Colonic mucosa (tissue), 4 donors: ENCODE measurements around the gene MAP4K1. TPM values are rescaled to one million over a fixed set of nuclear protein-coding genes. Genes with fewer than 3 reads are reported as not detected.

Experiments
- DNase-seq: peaks from one replicate; pipeline ENCODE4 v3.0.0-alpha.2; 2020
- H3K27ac ChIP-seq: fragments of 200-600 bp; one replicate; pipeline ENCODE4 v1.8.0; 2021
- H3K27me3 ChIP-seq: fragments of 200-600 bp; one replicate; pipeline ENCODE4 v1.8.0; 2021
- H3K36me3 ChIP-seq: fragments of 200-600 bp; one replicate; pipeline ENCODE4 v1.8.0; 2021
- H3K4me1 ChIP-seq: fragments of 200-600 bp; one replicate; pipeline ENCODE4 v1.8.0; 2021; ENCODE audit warnings: mild to moderate bottlenecking
- H3K4me3 ChIP-seq: fragments of 200-600 bp; one replicate; pipeline ENCODE4 v1.8.0; 2021
- H3K9ac ChIP-seq, 2 donors: one replicate each; pipeline ENCODE4 v1.7.0; 2013; ENCODE audit warnings: control low read depth in 2 of 2, low read depth in 2 of 2, low read length in 2 of 2
- H3K9me3 ChIP-seq: fragments of 200-600 bp; one replicate; pipeline ENCODE4 v1.8.0; 2021
- CTCF ChIP-seq: fragments of 200-600 bp; IDR thresholded peaks from one replicate; pipeline ENCODE4 v1.8.0; 2022; ENCODE audit warnings: antibody characterized with exemption, mild to moderate bottlenecking
- intact Hi-C: fragments of 100-400 bp; cut with DNase I; formaldehyde crosslinking; loops from one replicate; pipeline ENCODE4 v1.14.1; 2022
- total RNA-seq, 2 donors: library from RNA; stranded (reverse); fragmentation: NEBNext Ultra II Directional in 1 of 2; extraction: Animal tissue kit (Norgen Biotek cat#: 25700) in 1 of 2; gene quantifications; one replicate each; pipeline ENCODE4 v1.2.1, GENCODE V29; 2021
- donor health status: healthy.
- donor health status: DM: no; HTN: no; CAD: no.
- donor health status: DM: no; HTN: no; CAD: no.

The MAP4K1 gene
- total RNA-seq, 2 donors from 2014 or later = 2.6 to 4.9 TPM

- Histone ChIP-seq H3K27ac (peak overlapping the region; percentile 95), H3K4me3 (no peak overlapping the region), H3K4me1 (peaks cover 74% of the 10 kb centered on the region), H3K9ac (peak overlapping the region in 1 of 2 donors; percentile 64), H3K27me3 (no peaks in the 10 kb centered on the region), H3K9me3 (no peaks in the 10 kb centered on the region), H3K36me3 (no peaks in the 10 kb centered on the region)
- no peak for TF ChIP-seq CTCF
- no peak for DNase-seq
- intact Hi-C loops = no loop called here
Observed at GRCh38 chr19:38664503-38665211, 46.9 kb upstream of the MAP4K1 start.

DNA sequence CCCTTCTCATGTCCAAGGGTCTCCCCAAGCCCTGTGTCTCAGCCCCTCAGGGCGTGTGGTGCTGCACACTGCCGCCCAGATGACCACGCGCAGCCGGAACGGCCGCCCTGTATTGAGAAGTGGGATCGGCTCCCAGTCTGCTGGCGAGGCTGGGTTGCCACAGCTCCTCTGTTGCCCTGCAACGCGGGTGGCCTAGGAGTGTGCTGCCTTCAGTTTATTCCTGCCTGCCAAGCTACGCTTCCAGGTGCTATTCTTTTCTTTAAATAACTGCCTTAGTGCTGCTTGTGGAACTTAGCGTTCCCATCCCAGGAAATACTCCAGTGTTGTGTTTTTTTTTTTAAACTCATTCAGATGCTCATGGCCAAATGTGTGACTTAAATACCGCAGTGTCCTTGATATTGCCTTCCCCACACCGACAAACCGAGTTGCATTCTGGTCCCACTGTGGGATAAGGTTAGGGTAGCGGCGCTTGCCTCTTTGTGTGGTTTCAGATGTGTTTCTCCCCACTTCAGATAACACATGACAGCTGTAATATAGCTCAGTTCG is 46.3 kb upstream of the MAP4K1 start:
- intact Hi-C loops = no loop called here
- no peak overlapping the region for H3K4me3 ChIP-seq

DNA sequence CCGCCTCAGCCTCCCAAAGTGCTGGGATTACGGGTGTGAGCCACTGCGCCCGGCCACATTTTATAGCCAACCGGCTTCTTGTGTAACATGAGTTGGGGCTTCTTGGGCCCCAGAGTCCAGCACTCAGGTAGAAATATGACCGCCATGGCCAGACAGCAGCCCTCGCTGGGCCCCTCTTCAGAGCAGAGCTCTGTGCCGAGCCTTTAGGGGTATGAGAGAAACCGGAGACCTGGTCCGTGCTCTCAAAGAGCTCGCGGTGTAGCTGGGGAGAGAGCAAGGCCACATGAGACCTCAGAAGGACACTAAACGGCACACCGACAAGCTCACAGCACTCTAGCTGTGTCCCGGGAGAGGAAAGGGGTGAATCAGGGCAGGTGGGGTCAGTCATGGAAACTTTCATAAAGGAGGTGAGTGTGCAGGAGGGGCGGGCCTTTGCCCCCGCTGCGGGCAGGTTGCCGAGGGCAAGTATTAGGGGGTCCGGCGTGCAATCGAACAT is 45.5 kb upstream of the MAP4K1 start:
- peak overlapping the region; percentile 95 for H3K27ac ChIP-seq
- H3K36me3 ChIP-seq = no peaks in the 10 kb centered on the region
- H3K9ac ChIP-seq = peak overlapping the region; percentile 38 to 64
- DNase-seq = no peak
- H3K4me3 ChIP-seq = no peak overlapping the region
- H3K9me3 ChIP-seq = no peaks in the 10 kb centered on the region
- intact Hi-C loops = no loop called here
- no peaks in the 10 kb centered on the region for H3K27me3 ChIP-seq
- TF ChIP-seq CTCF = no peak
- H3K4me1 ChIP-seq = peaks cover 74% of the 10 kb centered on the region

More for the DNA sequence above, 46.3 kb upstream of the MAP4K1 start:
- no peak for DNase-seq
- H3K27me3 ChIP-seq = no peaks in the 10 kb centered on the region
- peaks cover 74% of the 10 kb centered on the region for H3K4me1 ChIP-seq
- TF ChIP-seq CTCF = no peak
- peak overlapping the region in 1 of 2 donors; percentile 64 for H3K9ac ChIP-seq
- H3K9me3 ChIP-seq = no peaks in the 10 kb centered on the region
- H3K36me3 ChIP-seq = no peaks in the 10 kb centered on the region
- H3K27ac ChIP-seq = peak overlapping the region; percentile 95

DNA sequence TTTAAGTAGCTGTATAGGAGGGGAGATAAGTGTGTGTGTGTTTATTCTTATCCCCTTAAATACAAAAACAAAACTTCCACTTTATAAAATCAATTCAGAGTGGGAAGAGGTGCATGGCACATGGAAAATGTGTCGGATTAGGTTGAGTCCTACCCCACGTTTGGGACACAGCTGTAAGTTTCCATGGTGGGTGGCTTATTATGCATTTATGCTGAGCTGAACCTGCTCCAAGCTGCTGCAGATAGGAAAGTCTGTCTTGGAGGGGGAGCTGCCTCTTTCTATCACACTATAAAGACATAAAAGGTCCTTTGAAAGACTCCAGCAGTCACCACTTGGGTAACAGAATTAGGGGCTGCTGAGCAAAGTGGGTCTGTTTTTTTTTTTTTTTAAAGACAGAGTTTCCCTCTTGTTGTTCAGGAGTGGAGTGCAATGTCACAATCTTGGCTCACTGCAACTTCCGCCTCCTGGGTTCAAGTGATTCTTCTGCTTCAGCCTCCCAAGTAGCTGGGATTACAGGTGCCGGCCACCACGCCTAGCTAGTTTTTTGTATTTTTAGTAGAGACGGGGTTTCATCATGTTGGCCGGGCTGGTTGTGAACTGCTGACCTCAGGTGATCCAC is 44.9 kb upstream of the MAP4K1 start:
- Histone ChIP-seq H3K27me3 (no peaks in the 10 kb centered on the region), H3K4me3 (no peak overlapping the region), H3K36me3 (no peaks in the 10 kb centered on the region), H3K9me3 (no peaks in the 10 kb centered on the region), H3K27ac (peak overlapping the region; percentile 95), H3K9ac (peak overlapping the region in 1 of 2 donors; percentile 60), H3K4me1 (peaks cover 76% of the 10 kb centered on the region)
- DNase-seq = no peak
- TF ChIP-seq CTCF = no peak
- intact Hi-C loops = no loop called here

DNA sequence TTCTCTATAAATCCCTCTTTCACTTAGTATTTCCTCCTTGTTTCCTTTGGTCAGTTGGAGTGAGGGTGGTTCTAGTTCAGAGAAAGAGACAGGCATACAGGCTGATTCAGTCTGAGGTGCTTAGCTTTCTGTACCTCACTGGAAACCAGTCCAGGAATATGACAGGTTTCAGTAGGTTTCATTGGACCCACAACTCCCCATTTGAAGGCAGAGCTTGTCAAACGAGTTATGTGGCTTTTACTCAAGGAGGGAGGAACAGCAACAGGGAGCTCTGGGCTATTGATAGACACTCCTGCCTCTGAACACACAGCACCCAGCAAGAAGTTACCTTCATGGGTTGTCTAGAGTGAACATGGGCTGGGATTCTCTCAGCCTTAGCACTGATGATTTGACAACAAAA is 44.2 kb upstream of the MAP4K1 start:
- TF ChIP-seq CTCF = no peak
- no peaks in the 10 kb centered on the region for H3K9me3 ChIP-seq
- peak overlapping the region; percentile 95 for H3K27ac ChIP-seq
- DNase-seq = peak; percentile 78
- no peaks in the 10 kb centered on the region for H3K27me3 ChIP-seq
- H3K4me3 ChIP-seq = no peak overlapping the region
- peak overlapping the region in 1 of 2 donors; percentile 60 for H3K9ac ChIP-seq
- intact Hi-C loops = no loop called here
- peaks cover 74% of the 10 kb centered on the region for H3K4me1 ChIP-seq
- H3K36me3 ChIP-seq = no peaks in the 10 kb centered on the region
